ENCODE data around the gene GABRB3.

The GABRB3 gene

DNA sequence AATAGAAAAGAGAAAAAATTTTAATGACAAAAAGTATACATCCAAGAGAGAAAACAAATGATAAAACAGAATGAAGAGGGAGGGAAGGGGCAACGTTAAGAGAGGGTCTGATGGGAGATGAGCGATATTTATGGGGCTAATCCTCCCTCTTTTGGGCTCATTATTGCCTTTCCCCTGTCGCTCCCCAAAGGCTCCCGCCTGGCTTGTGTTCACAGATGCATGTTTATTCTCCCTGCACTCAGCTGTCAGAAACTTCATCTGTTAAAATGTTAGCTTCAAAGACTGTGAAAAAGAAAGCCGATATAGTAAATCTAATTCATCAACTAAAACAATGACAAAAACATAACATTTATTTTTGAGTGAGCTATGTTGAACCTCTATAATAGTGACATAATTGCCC is 74.3 kb downstream of the GABRB3 start:
- Histone ChIP-seq H3K4me1 (peaks cover 2% of the 10 kb centered on the region; the same call in 1 of the 2 replicates), H3K27me3 (no peaks in the 10 kb centered on the region), H3K4me3 (ENCODE audit: low read depth, low read length) (no peak overlapping the region), H3K36me3 (no peaks in the 10 kb centered on the region), H3K9me3 (no peaks in the 10 kb centered on the region)
- DNase-seq: no peak
- TF ChIP-seq, protein P1, sequence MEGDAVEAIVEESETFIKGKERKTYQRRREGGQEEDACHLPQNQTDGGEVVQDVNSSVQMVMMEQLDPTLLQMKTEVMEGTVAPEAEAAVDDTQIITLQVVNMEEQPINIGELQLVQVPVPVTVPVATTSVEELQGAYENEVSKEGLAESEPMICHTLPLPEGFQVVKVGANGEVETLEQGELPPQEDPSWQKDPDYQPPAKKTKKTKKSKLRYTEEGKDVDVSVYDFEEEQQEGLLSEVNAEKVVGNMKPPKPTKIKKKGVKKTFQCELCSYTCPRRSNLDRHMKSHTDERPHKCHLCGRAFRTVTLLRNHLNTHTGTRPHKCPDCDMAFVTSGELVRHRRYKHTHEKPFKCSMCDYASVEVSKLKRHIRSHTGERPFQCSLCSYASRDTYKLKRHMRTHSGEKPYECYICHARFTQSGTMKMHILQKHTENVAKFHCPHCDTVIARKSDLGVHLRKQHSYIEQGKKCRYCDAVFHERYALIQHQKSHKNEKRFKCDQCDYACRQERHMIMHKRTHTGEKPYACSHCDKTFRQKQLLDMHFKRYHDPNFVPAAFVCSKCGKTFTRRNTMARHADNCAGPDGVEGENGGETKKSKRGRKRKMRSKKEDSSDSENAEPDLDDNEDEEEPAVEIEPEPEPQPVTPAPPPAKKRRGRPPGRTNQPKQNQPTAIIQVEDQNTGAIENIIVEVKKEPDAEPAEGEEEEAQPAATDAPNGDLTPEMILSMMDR (IDR thresholded peaks at IDR 0.05; ENCODE audit: low read depth, low read length): no peak

DNA sequence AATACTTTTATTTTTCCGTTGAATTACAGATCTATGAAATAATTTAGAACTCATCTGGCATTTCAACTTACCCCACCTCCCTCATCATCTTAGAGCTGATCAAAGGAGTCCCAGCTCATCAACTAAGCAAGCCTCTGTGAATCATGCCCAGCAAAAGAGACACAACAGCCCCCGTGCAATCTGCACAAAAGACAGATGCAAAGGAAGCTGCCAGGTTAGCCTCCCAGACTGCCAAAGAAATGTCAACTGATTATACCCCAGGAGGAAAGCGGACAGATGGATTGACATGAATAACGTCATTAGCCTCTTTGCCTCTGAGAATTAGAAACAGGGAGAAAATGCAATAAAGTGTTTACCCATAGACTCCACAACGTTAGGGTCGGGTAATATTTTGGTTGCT is 75.0 kb downstream of the GABRB3 start:
- Histone ChIP-seq H3K27me3 (no peaks in the 10 kb centered on the region), H3K36me3 (no peaks in the 10 kb centered on the region), H3K4me3 (ENCODE audit: low read depth, low read length) (no peak overlapping the region), H3K4me1 (peaks cover 2% of the 10 kb centered on the region; the same call in 1 of the 2 replicates), H3K9me3 (no peaks in the 10 kb centered on the region)
- TF ChIP-seq, protein P1 (IDR thresholded peaks at IDR 0.05; ENCODE audit: low read depth, low read length): no peak
- DNase-seq: no peak

DNA sequence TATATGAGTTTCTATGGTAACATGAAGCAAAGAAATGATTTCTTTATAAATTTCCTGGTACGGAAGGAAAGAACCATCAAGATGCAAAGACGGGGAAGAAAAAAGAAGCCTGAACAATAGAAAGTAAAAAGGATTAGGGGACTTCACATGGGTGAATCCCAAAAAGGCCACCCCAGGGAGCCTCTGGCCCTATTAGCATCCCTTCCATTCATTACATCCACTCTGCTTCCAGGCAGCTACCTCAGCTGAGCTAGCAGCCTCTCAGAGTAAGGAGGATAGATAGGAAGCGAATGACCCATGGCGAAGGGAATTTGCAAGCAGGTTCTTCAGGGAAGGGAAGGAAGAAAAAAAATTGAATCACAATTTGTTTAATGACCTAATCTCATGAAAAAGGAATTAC is 81.6 kb downstream of the GABRB3 start:
- Histone ChIP-seq H3K9me3 (no peaks in the 10 kb centered on the region), H3K4me1 (no peaks in the 10 kb centered on the region), H3K36me3 (no peaks in the 10 kb centered on the region), H3K27me3 (no peaks in the 10 kb centered on the region), H3K4me3 (ENCODE audit: low read depth, low read length) (no peak overlapping the region)
- no peak for DNase-seq
- TF ChIP-seq, protein P1 (IDR thresholded peaks at IDR 0.05; ENCODE audit: low read depth, low read length): no peak

DNA sequence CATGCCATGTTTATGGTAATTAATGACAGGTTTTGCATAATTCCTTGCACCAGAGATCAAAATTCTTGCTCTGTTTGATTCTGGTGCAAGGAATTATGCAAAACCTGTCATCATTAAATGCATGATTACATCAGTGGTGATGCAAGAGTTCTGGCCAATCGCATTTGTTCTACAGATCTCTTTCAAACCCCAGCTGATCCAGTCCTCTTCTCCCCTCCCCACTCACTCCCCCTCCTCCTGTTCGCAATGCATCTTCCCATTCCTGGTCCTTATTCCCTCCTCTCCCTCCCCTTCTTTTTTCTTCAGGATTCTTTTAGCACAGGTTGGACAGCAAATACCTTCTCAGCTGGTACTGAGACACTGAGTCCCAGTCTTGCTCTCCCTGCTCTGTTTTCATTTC is 82.1 kb downstream of the GABRB3 start:
- Histone ChIP-seq H3K36me3 (no peaks in the 10 kb centered on the region), H3K4me1 (no peaks in the 10 kb centered on the region), H3K4me3 (ENCODE audit: low read depth, low read length) (no peak overlapping the region), H3K9me3 (no peaks in the 10 kb centered on the region), H3K27me3 (no peaks in the 10 kb centered on the region)
- DNase-seq: no peak
- TF ChIP-seq, protein P1 (IDR thresholded peaks at IDR 0.05; ENCODE audit: low read depth, low read length): no peak

DNA sequence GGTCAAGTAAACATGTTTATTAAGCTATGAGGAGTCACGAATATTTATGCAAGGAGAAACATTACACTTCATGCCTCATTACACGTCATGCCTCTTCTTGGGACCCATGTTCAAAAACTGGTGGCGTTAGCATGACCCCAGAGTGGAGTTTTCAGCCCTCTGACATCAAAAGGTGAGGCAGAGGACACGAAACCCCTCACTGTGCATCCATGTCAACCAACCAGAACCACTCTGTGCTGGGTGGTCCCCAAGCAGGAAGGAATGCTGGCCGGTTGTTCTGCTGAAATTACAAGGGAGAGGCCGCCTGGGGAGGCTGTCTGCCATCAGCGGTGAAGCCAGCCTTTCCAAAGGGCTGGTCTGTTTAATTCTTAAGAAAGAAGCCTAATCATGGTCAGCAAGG is 83.4 kb downstream of the GABRB3 start:
- Histone ChIP-seq H3K4me3 (ENCODE audit: low read depth, low read length) (no peak overlapping the region), H3K27me3 (no peaks in the 10 kb centered on the region), H3K9me3 (no peaks in the 10 kb centered on the region), H3K36me3 (no peaks in the 10 kb centered on the region), H3K4me1 (no peaks in the 10 kb centered on the region)
- TF ChIP-seq, protein P1 (IDR thresholded peaks at IDR 0.05; ENCODE audit: low read depth, low read length): no peak
- no peak for DNase-seq

DNA sequence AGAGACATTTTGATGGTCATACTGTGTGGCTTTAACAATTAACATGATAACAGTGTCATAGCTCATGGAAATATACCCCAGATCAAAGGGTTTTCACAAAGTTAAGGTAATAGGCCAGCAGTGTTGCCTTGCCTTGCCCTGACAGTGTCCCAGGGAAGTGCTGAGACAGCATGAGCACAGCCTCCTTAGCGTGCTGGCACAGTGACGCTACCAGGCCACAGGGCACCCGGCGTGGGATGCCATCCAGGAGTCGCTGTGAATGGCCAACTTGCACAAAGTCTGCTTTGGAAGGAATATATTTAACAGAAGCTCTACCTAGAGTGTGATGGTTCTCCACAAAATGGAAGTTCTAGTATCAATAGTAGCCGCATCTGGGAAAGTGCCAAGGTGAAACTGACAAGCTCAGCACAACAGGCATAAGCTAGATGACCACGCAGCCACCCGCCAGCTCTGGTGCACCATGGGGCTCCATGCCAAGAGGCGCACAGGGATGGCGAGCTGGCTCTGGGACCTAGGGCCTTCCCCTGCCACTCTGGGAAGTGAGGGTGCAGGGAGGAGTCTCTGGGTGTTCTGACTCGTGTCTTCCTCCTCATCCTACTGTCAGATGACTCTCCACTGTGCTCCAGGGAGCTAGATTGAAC is 86.2 kb downstream of the GABRB3 start:
- no peaks in the 10 kb centered on the region for H3K9me3 ChIP-seq
- no peak for DNase-seq
- TF ChIP-seq, protein P1 (IDR thresholded peaks at IDR 0.05; ENCODE audit: low read depth, low read length): no peak
- no peaks in the 10 kb centered on the region for H3K27me3 ChIP-seq
- H3K36me3 ChIP-seq: no peaks in the 10 kb centered on the region; the same call in 1 of the 2 replicates
- no peak overlapping the region for H3K4me3 ChIP-seq (ENCODE audit: low read depth, low read length)
- no peaks in the 10 kb centered on the region; the same call in 1 of the 2 replicates for H3K4me1 ChIP-seq

Measured in BE2C (cell line).